Measurements from ENCODE around the gene CMKLR1. TPM values are rescaled to one million over a fixed set of nuclear protein-coding genes. Genes with fewer than 3 reads are reported as not detected.

The CMKLR1 gene
- total RNA-seq, 1 experiment from 2014 or later = 0.24 TPM

DNA sequence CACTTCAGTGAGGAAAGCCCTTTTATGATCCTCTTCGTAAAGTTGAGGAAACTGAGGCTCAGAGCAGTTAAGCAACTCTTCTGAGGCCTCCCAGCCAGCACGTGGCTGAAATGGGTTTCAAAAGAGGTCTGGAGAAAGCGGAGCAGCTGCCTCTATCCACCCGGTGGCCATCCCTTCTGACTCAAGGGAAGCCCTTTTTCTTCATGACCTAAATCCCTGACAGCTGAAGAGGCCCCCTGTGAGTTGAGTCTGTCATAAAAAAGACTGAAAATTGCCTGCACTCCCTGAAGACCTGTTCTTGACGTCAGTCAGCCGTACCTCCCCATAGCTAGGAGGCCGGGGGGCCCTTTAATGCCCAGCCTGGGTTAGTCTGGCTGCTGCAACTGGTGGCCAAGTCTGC, 10.7 kb downstream of the CMKLR1 start:
- H3K4me1 ChIP-seq (ENCODE audit: insufficient read depth, low read length, poor library complexity, severe bottlenecking) = peaks cover 8% of the 10 kb centered on the region
- intact Hi-C loops (cut with micrococcal nuclease; ENCODE audit: unreplicated experiment) = no loop called here
- H3K4me3 ChIP-seq (ENCODE audit: low read depth, low read length, poor library complexity, severe bottlenecking) = no peak overlapping the region
- no peaks in the 10 kb centered on the region for H3K9me3 ChIP-seq (ENCODE audit: low read depth, low read length, poor library complexity, severe bottlenecking)
- H3K36me3 ChIP-seq (ENCODE audit: insufficient read depth, low read length, poor library complexity, severe bottlenecking) = no peaks in the 10 kb centered on the region
- H3K27ac ChIP-seq (ENCODE audit: low read depth, low read length, poor library complexity, severe bottlenecking) = no peak overlapping the region
- no TSS peak for BruUV-seq (replicated peaks)
- H3K27me3 ChIP-seq (replicated peaks; ENCODE audit: insufficient read depth, low read depth, low read length, poor library complexity) = no peaks in the 10 kb centered on the region
- ChIA-PET POLR2A (ENCODE audit: low non-redundant PET) (no interaction called here), CTCF (no interaction called here)
- TF ChIP-seq, protein P1, sequence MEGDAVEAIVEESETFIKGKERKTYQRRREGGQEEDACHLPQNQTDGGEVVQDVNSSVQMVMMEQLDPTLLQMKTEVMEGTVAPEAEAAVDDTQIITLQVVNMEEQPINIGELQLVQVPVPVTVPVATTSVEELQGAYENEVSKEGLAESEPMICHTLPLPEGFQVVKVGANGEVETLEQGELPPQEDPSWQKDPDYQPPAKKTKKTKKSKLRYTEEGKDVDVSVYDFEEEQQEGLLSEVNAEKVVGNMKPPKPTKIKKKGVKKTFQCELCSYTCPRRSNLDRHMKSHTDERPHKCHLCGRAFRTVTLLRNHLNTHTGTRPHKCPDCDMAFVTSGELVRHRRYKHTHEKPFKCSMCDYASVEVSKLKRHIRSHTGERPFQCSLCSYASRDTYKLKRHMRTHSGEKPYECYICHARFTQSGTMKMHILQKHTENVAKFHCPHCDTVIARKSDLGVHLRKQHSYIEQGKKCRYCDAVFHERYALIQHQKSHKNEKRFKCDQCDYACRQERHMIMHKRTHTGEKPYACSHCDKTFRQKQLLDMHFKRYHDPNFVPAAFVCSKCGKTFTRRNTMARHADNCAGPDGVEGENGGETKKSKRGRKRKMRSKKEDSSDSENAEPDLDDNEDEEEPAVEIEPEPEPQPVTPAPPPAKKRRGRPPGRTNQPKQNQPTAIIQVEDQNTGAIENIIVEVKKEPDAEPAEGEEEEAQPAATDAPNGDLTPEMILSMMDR (conservative IDR thresholded peaks at IDR 0.05; ENCODE audit: low read depth, low read length) = no peak
- no peak for TF ChIP-seq EZH2 (IDR thresholded peaks at IDR 0.05; ENCODE audit: borderline replicate concordance, low read depth, low read length, poor library complexity, severe bottlenecking)
- no peak for DNase-seq (ENCODE audit: low spot score)

DNA sequence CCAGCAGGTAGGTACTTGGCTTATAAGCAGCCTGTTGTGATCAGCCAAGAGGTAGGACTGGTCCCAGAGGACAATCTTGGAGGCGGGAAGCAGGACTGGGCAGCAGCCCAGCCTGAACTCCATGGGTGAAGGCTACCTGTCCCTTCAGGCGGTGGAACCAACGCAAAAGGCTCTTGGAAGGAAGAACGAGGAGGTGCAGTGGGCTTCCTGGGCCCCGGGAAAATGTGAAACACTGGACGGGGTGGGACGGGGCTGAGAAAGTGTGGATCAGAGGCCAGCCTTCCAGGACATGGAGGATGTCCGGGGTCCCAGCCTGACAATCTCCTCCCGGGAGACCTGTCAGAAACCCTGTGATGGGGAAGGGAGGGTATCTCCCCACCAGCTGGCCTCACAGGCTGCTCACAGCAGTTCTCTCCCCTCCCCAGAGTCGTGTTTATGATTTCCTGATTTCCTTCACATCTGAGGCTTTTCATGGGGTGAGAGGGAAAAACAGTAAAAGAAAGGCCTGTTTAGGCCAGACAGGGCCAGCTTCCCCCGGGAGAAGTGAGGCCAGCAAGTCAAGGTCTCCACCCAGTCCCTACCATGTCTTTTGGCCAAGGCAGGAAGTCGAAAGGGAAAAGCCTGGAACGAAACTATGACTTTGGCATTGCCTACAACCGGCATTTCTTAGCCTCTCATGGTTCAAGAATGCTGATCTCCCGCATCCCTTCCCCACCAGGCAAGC, 11.3 kb downstream of the CMKLR1 start:
- H3K4me3 ChIP-seq (ENCODE audit: low read depth, low read length, poor library complexity, severe bottlenecking) = no peak overlapping the region
- BruUV-seq (replicated peaks) = no TSS peak
- no peaks in the 10 kb centered on the region for H3K36me3 ChIP-seq (ENCODE audit: insufficient read depth, low read length, poor library complexity, severe bottlenecking)
- no peak overlapping the region for H3K27ac ChIP-seq (ENCODE audit: low read depth, low read length, poor library complexity, severe bottlenecking)
- ChIA-PET CTCF (no interaction called here), POLR2A (ENCODE audit: low non-redundant PET) (no interaction called here)
- DNase-seq (ENCODE audit: low spot score) = no peak
- no peaks in the 10 kb centered on the region for H3K9me3 ChIP-seq (ENCODE audit: low read depth, low read length, poor library complexity, severe bottlenecking)
- intact Hi-C loops (cut with micrococcal nuclease; ENCODE audit: unreplicated experiment) = no loop called here
- TF ChIP-seq, protein P1 (conservative IDR thresholded peaks at IDR 0.05; ENCODE audit: low read depth, low read length) = no peak
- no peak for TF ChIP-seq EZH2 (IDR thresholded peaks at IDR 0.05; ENCODE audit: borderline replicate concordance, low read depth, low read length, poor library complexity, severe bottlenecking)
- peaks cover 3% of the 10 kb centered on the region for H3K27me3 ChIP-seq (replicated peaks; ENCODE audit: insufficient read depth, low read depth, low read length, poor library complexity)
- peaks cover 2% of the 10 kb centered on the region for H3K4me1 ChIP-seq (ENCODE audit: insufficient read depth, low read length, poor library complexity, severe bottlenecking)

DNA sequence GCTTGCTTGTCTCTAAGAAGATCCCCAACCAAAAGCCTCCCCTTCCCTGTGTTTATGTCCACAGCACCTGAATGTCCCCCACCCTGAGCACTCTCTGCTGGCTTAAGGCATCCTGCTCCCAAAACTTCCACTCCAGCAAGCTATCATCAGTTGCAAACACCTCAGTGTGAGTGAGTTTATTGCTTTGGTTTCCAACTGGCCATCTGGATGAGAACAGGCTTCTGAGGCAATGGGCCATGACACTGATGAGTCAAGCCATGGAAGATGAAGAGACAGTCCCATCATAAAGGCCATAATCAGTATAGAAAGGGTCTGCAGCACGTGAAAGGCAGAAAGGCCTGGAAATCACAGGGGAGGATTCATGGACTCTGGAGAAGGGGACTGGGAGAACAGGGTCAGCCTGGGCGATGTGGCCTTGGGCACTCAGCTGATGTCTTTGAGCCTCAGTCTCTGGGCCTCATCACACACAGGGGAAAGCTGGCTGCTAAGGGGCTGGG, 12.8 kb downstream of the CMKLR1 start:
- ChIA-PET POLR2A (ENCODE audit: low non-redundant PET) (no interaction called here), CTCF (interaction anchor here (1.1 kb wide), 1 partner anchor 13 kb away, joined by 4 read pairs; no protein-coding TSS in a partner anchor)
- Histone ChIP-seq H3K4me3 (ENCODE audit: low read depth, low read length, poor library complexity, severe bottlenecking) (no peak overlapping the region), H3K4me1 (ENCODE audit: insufficient read depth, low read length, poor library complexity, severe bottlenecking) (no peaks in the 10 kb centered on the region), H3K27ac (ENCODE audit: low read depth, low read length, poor library complexity, severe bottlenecking) (no peak overlapping the region), H3K9me3 (ENCODE audit: low read depth, low read length, poor library complexity, severe bottlenecking) (no peaks in the 10 kb centered on the region), H3K36me3 (ENCODE audit: insufficient read depth, low read length, poor library complexity, severe bottlenecking) (no peaks in the 10 kb centered on the region), H3K27me3 (replicated peaks; ENCODE audit: insufficient read depth, low read depth, low read length, poor library complexity) (peaks cover 6% of the 10 kb centered on the region)
- intact Hi-C loops (cut with micrococcal nuclease; ENCODE audit: unreplicated experiment) = no loop called here
- no peak for DNase-seq (ENCODE audit: low spot score)
- TF ChIP-seq, protein P1 (conservative IDR thresholded peaks at IDR 0.05; ENCODE audit: low read depth, low read length) = no peak
- no TSS peak for BruUV-seq (replicated peaks)

All from A673 (cell line).